Stimulated activated CD8-positive, alpha-beta memory T cell treated with anti-CD3 and anti-CD28 coated beads, Interleukin-15, amount 100 ng/mL, for 24 hours (primary cell): ENCODE measurements around the gene INTS12.
A peak's percentile ranks its signal among the peaks of the same experiment; 100 is the strongest.
"Not testable (repeated sequence)": the region's sequence is repeated elsewhere in the genome, so short reads cannot be mapped to it uniquely, and the experiment has no call there.

ENCODE experiments used
- DNase-seq: peaks from one replicate; pipeline ENCODE4 v3.0.0-alpha.2; 2020; ENCODE audit warnings: low read depth

INTS12 gene

GRCh38 chr4:105708181-105709080 lies at the start of gene INTS12, which contains the start of gene GSTCD:
INTS12 (minus strand) TSS chr4:105708689; CDS start chr4:105700005, 8,684 bp downstream.
GSTCD (plus strand) TSS chr4:105708784; CDS start chr4:105717614, 8,830 bp downstream.
- peak; percentile 68 for DNase-seq

- DNase-seq = no peak
Observed at GRCh38 chr4:105755375-105755774, 46.9 kb upstream of the INTS12 start.

- no peak for DNase-seq
Observed at GRCh38 chr4:105753361-105753760, 44.9 kb upstream of the INTS12 start.

- no peak for DNase-seq
Observed at GRCh38 chr4:105751718-105752299, 43.3 kb upstream of the INTS12 start.

- DNase-seq = no peak
Observed at GRCh38 chr4:105748222-105748621, 39.7 kb upstream of the INTS12 start.

- DNase-seq = no peak
Observed at GRCh38 chr4:105741548-105741947, 33.1 kb upstream of the INTS12 start.

- DNase-seq = not testable (repeated sequence)
Observed at GRCh38 chr4:105735217-105735616, 26.7 kb upstream of the INTS12 start.

GRCh38 chr4:105729895-105730294 lies 21.4 kb upstream of the INTS12 start:
- DNase-seq = not testable (repeated sequence)

GRCh38 chr4:105725623-105726022 lies 17.1 kb upstream of the INTS12 start:
- no peak for DNase-seq

GRCh38 chr4:105719204-105719603 lies 10.7 kb upstream of the INTS12 start:
- no peak for DNase-seq

GRCh38 chr4:105715692-105716278 lies 7.3 kb upstream of the INTS12 start:
- no peak for DNase-seq

GRCh38 chr4:105714932-105715331 lies 6.4 kb upstream of the INTS12 start:
- DNase-seq = no peak

GRCh38 chr4:105714071-105714521 lies 5.6 kb upstream of the INTS12 start:
- no peak for DNase-seq

GRCh38 chr4:105712766-105713165 lies 4.3 kb upstream of the INTS12 start:
- DNase-seq = no peak

GRCh38 chr4:105710678-105711077 lies 2.2 kb upstream of the INTS12 start:
- no peak for DNase-seq

GRCh38 chr4:105710012-105710600 lies 1.6 kb upstream of the INTS12 start:
- no peak for DNase-seq

- DNase-seq = peak; percentile 1
Observed at GRCh38 chr4:105709081-105709450, 577 bp upstream of the INTS12 start.

- DNase-seq = no peak
Observed at GRCh38 chr4:105707782-105708180, 708 bp downstream of the INTS12 start.

GRCh38 chr4:105698607-105699006 lies 9.9 kb downstream of the INTS12 start:
- DNase-seq = no peak

GRCh38 chr4:105695832-105696231 lies 12.7 kb downstream of the INTS12 start:
- DNase-seq = not testable (repeated sequence)

GRCh38 chr4:105694812-105695211 lies 13.7 kb downstream of the INTS12 start:
- not testable (repeated sequence) for DNase-seq

- DNase-seq = no peak
Observed at GRCh38 chr4:105686571-105686970, 21.9 kb downstream of the INTS12 start.
